ENCODE data around the gene SLBP. TPM values are rescaled to one million over a fixed set of nuclear protein-coding genes. Genes with fewer than 3 reads are reported as not detected.

Gene SLBP
- total RNA-seq, 2 experiments from 2014 or later = 115 to 117 TPM

DNA sequence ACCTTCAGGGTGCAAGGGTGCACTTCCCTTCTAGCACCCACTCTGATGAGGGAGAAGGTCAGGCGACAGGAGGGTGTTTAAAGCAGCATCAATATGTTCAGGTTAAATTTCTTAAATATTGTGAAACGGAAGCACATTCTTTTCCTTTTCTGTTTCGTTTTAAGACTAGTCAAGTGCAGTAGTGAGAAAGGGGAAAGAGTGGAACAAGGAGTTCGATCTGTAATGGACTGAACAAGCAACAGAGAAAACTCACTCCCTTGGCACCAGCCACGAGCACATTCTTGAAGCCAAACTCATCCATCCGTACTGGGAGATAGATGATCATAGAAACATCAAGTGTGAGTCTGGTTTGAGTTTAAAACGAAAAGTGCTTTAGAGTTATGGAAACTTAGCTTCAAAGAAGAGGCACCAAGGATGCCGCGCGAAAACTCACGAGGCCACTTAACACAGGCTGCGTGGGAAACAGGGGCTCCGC is 28.8 kb downstream of the SLBP start:
- H3K27ac Mint-ChIP-seq = peak overlapping the region; percentile 69

DNA sequence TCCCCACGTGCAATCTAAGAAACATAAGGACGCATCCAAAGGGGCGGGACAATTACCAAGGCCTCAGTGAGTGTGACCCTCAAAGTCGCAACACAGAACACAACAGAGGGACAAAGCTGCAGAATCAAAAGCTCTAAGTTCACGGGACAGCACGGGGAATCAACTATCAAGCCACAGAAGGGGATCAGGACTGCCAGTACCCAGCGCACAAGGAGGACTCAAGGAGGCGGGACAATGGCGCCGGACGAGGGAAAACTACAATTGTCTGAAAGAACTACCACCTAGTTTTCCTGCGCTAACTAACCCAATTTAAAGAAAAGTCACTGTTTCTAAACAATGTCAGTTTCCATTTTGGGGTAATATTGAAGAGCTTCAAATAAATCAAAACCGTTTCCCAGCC is 29.3 kb downstream of the SLBP start:
- Mint-ChIP-seq H3K27me3 (no peaks in the 10 kb centered on the region), H3K9me3 (no peaks in the 10 kb centered on the region), H3K4me3 (peak overlapping the region; percentile 76), H3K27ac (no peak overlapping the region), H3K4me1 (ENCODE audit: low read depth) (peaks cover 11% of the 10 kb centered on the region), H3K36me3 (ENCODE audit: low read depth) (no peaks in the 10 kb centered on the region)
- ChIA-PET CTCF (interaction anchor here (0.7 to 2.9 kb wide), 4 partner anchors 11 to 582 kb away, joined by 3 to 20 read pairs (median 6); no protein-coding TSS in a partner anchor), POLR2A (interaction anchor here (0.6 to 1.7 kb wide), 2 partner anchors 38 to 909 kb away, joined by 3 to 5 read pairs; partner anchors contain the start of genes TACC3 and TMEM129)
- TF ChIP-seq, protein P1, sequence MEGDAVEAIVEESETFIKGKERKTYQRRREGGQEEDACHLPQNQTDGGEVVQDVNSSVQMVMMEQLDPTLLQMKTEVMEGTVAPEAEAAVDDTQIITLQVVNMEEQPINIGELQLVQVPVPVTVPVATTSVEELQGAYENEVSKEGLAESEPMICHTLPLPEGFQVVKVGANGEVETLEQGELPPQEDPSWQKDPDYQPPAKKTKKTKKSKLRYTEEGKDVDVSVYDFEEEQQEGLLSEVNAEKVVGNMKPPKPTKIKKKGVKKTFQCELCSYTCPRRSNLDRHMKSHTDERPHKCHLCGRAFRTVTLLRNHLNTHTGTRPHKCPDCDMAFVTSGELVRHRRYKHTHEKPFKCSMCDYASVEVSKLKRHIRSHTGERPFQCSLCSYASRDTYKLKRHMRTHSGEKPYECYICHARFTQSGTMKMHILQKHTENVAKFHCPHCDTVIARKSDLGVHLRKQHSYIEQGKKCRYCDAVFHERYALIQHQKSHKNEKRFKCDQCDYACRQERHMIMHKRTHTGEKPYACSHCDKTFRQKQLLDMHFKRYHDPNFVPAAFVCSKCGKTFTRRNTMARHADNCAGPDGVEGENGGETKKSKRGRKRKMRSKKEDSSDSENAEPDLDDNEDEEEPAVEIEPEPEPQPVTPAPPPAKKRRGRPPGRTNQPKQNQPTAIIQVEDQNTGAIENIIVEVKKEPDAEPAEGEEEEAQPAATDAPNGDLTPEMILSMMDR (IDR thresholded peaks at IDR 0.05) = no peak
- ATAC-seq (no peak), DNase-seq (no peak)
- intact Hi-C loops (cut with micrococcal nuclease) = no loop called here

More for the DNA sequence above, 28.8 kb downstream of the SLBP start:
- TF ChIP-seq, protein P1 (IDR thresholded peaks at IDR 0.05) = no peak
- ChIA-PET POLR2A (interaction anchor here (0.6 to 1.7 kb wide), 2 partner anchors 38 to 910 kb away, joined by 3 to 5 read pairs; partner anchors contain the start of genes TACC3 and TMEM129), CTCF (interaction anchor here (0.7 to 2.9 kb wide), 4 partner anchors 10 to 581 kb away, joined by 3 to 20 read pairs (median 6); no protein-coding TSS in a partner anchor)
- Mint-ChIP-seq H3K4me3 (peak overlapping the region; percentile 76), H3K36me3 (ENCODE audit: low read depth) (no peaks in the 10 kb centered on the region), H3K27me3 (no peaks in the 10 kb centered on the region), H3K9me3 (no peaks in the 10 kb centered on the region), H3K4me1 (ENCODE audit: low read depth) (peaks cover 11% of the 10 kb centered on the region)
- ATAC-seq (no peak), DNase-seq (no peak)
- intact Hi-C loops (cut with micrococcal nuclease) = no loop called here

DNA sequence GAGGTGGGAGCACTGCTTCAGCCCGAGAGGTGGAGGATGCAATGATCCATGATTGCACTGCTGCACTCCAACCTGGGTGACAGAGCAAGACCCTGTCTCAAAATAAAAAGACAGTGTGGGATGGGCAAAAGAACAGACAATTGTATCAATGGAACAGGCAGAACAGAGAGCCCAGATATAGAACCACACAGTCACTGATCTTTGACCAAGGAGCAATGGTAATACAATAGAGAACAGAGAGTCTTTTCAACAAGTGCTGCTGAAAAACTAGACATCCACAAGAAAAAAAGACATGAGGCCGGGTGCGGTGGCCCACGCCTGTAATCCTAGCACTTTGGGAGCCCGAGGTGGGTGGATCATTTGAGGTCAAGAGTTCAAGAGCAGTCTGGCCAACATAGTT is 33.9 kb downstream of the SLBP start:
- peaks cover 8% of the 10 kb centered on the region for H3K4me1 Mint-ChIP-seq (ENCODE audit: low read depth)
- POLR2A ChIA-PET = no interaction called here
- no peak for ATAC-seq
- H3K27ac Mint-ChIP-seq = no peak overlapping the region
- CTCF ChIA-PET = interaction anchor here (1.7 kb wide), 1 partner anchor 15 kb away, joined by 6 read pairs; no protein-coding TSS in a partner anchor
- no peak for DNase-seq
- H3K27me3 Mint-ChIP-seq = no peaks in the 10 kb centered on the region
- no peaks in the 10 kb centered on the region for H3K9me3 Mint-ChIP-seq
- intact Hi-C loops (cut with micrococcal nuclease) = no loop called here
- H3K4me3 Mint-ChIP-seq = no peak overlapping the region
- TF ChIP-seq, protein P1 (IDR thresholded peaks at IDR 0.05) = no peak
- no peaks in the 10 kb centered on the region for H3K36me3 Mint-ChIP-seq (ENCODE audit: low read depth)

DNA sequence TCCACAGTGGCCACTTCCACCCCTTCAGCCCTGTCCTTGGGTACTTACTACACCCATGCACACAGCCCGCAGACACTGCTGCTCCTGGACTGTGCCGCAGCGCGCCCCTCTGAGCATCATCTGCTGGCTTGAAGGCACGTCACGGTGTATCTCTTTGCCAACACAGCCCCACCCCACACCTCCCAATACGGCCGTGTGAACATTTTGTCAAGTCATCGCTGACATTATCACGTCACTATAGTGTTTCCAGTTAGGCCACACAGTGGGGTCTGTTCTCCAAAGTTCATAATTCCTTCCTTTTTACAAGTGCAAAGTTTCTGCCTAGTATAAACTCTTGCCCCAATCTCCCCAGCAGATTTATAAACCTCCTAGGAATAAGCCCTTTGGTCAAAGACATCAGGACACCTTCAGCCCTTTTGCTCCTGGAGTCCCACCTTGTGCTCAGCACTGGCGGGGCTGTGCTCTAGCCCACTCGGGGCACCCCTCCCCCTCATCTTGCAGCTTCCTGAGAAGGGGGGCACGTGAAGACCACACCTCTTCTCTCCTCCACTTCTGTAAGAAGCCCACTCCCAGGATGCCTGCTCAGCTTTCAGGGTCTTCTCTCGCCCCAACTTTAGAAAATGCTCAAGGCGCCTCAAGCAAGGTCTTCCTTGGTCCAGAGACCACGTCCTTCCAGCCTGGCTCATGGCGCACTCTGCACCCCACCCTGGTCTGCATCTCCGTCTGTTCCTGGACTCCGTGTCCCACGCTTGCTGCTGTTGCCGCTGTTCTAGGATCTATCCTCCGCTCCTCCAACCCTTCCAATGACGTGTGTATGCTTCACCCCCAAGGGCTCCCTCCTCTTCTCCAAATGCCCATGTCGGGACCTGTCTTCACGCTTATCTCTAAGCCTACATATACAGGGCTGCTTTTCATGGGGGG is 35.3 kb downstream of the SLBP start:
- Mint-ChIP-seq H3K4me1 (ENCODE audit: low read depth) (no peaks in the 10 kb centered on the region), H3K36me3 (ENCODE audit: low read depth) (no peaks in the 10 kb centered on the region), H3K27ac (no peak overlapping the region), H3K27me3 (no peaks in the 10 kb centered on the region), H3K9me3 (no peaks in the 10 kb centered on the region), H3K4me3 (no peak overlapping the region)
- ChIA-PET CTCF (interaction anchor here (1.7 kb wide), 1 partner anchor 17 kb away, joined by 6 read pairs; no protein-coding TSS in a partner anchor), POLR2A (interaction anchor here (1.0 kb wide), 1 partner anchor 15 kb away, joined by 3 read pairs; no protein-coding TSS in a partner anchor)
- DNase-seq = no peak
- ATAC-seq = no peak
- intact Hi-C loops (cut with micrococcal nuclease) = no loop called here
- TF ChIP-seq, protein P1 (IDR thresholded peaks at IDR 0.05) = no peak

DNA sequence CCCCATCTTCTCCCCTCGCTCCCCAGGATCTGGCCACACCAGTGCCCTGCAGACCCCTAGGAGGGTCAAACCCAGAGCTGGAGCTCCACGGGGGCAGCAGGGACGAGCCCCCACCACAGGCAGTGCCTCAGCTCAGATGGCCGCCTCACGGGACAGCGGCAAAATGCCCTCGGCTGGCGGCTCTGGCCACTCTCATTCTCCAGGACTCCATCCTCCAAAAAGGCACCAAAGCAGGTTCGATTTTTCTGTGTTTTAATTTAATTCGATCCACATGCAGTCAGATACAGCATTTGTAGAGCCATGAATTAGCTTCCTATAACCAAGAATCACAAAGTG is 36.3 kb downstream of the SLBP start:
- TF ChIP-seq, protein P1 (IDR thresholded peaks at IDR 0.05) = no peak
- H3K9me3 Mint-ChIP-seq = no peaks in the 10 kb centered on the region
- no peak overlapping the region for H3K27ac Mint-ChIP-seq
- no peaks in the 10 kb centered on the region for H3K4me1 Mint-ChIP-seq (ENCODE audit: low read depth)
- POLR2A ChIA-PET = interaction anchor here (1.0 kb wide), 1 partner anchor 16 kb away, joined by 3 read pairs; no protein-coding TSS in a partner anchor
- DNase-seq (no peak), ATAC-seq (no peak)
- no peak overlapping the region for H3K4me3 Mint-ChIP-seq
- H3K36me3 Mint-ChIP-seq (ENCODE audit: low read depth) = no peaks in the 10 kb centered on the region
- CTCF ChIA-PET = no interaction called here
- intact Hi-C loops (cut with micrococcal nuclease) = no loop called here
- no peaks in the 10 kb centered on the region for H3K27me3 Mint-ChIP-seq

All from activated CD8-positive, alpha-beta T cell treated with anti-CD3 and anti-CD28 coated beads for 36 hours (primary cell).